H9 (cell line): ENCODE results near the gene ANKMY2. TPM values are rescaled to one million over a fixed set of nuclear protein-coding genes. Genes with fewer than 3 reads are reported as not detected.

Source experiments
- DNase-seq: peaks from one replicate; pipeline ENCODE4 v3.0.0-alpha.2; 2017
- H2AFZ ChIP-seq: one replicate; pipeline ENCODE4 v1.6.1; 2013; ENCODE audit warnings: mild to moderate bottlenecking, low read length, control low read depth, moderate library complexity
- H2AK5ac ChIP-seq: 2 replicates; pipeline ENCODE4 v1.6.1; 2013; ENCODE audit warnings: low read length, control low read depth, mixed read lengths; ENCODE audit not compliant: insufficient read length
- H2BK120ac ChIP-seq: one replicate; pipeline ENCODE4 v1.6.1; 2013; ENCODE audit warnings: low read depth, mild to moderate bottlenecking, low read length, control low read depth, inconsistent platforms; ENCODE audit not compliant: poor library complexity, severe bottlenecking
- H2BK12ac ChIP-seq: 2 replicates; pipeline ENCODE4 v1.6.1; 2013; ENCODE audit warnings: low read length, control low read depth, mixed read lengths, low read depth; ENCODE audit not compliant: insufficient read length
- H2BK15ac ChIP-seq: 2 replicates; pipeline ENCODE4 v1.6.1; 2013; ENCODE audit warnings: low read depth, low read length, control low read depth
- H2BK20ac ChIP-seq: one replicate; pipeline ENCODE4 v1.6.1; 2013; ENCODE audit warnings: low read depth, mild to moderate bottlenecking, low read length, control low read depth, inconsistent platforms; ENCODE audit not compliant: poor library complexity, severe bottlenecking
- H2BK5ac ChIP-seq: 2 replicates; pipeline ENCODE4 v1.6.1; 2013; ENCODE audit warnings: low read length, control low read depth, mixed read lengths; ENCODE audit not compliant: insufficient read length
- H3K14ac ChIP-seq: 2 replicates; pipeline ENCODE4 v1.6.1; 2013; ENCODE audit warnings: low read length, control low read depth; ENCODE audit not compliant: insufficient read depth
- H3K18ac ChIP-seq: 2 replicates; pipeline ENCODE4 v1.6.1; 2013; ENCODE audit warnings: low read depth, mild to moderate bottlenecking, mixed read lengths, low read length, control low read depth; ENCODE audit not compliant: insufficient read length
- H3K23ac ChIP-seq: 2 replicates; pipeline ENCODE4 v1.6.1; 2013; ENCODE audit warnings: low read length, control low read depth, mixed read lengths, low read depth; ENCODE audit not compliant: insufficient read length
- H3K23me2 ChIP-seq: 2 replicates; pipeline ENCODE4 v1.6.1; 2013; ENCODE audit warnings: low read depth, mild to moderate bottlenecking, mixed read lengths, low read length, control low read depth; ENCODE audit not compliant: insufficient read length, poor library complexity, severe bottlenecking
- H3K27ac ChIP-seq: 2 replicates; pipeline ENCODE4 v1.5.1; 2013; ENCODE audit warnings: low read length, control low read depth, mixed read lengths, low read depth; ENCODE audit not compliant: insufficient read length
- H3K27me3 ChIP-seq: 2 replicates; pipeline ENCODE4 v1.6.1; 2013; ENCODE audit warnings: low read length, control low read depth, inconsistent platforms; ENCODE audit not compliant: insufficient read depth
- H3K4ac ChIP-seq: 2 replicates; pipeline ENCODE4 v1.6.1; 2013; ENCODE audit warnings: low read depth, mild to moderate bottlenecking, control low read depth, inconsistent platforms, low read length, moderate library complexity
- H3K4me1 ChIP-seq: 2 replicates; pipeline ENCODE4 v1.6.1; 2013; ENCODE audit warnings: low read length, control low read depth, inconsistent platforms; ENCODE audit not compliant: insufficient read depth
- H3K4me2 ChIP-seq: 2 replicates; pipeline ENCODE4 v1.6.1; 2013; ENCODE audit warnings: low read length, control low read depth, mixed read lengths; ENCODE audit not compliant: insufficient read length, insufficient read depth
- H3K56ac ChIP-seq: 2 replicates; pipeline ENCODE4 v1.6.1; 2013; ENCODE audit warnings: low read depth, mild to moderate bottlenecking, mixed read lengths, low read length, control low read depth; ENCODE audit not compliant: insufficient read length
- H3K79me1 ChIP-seq: 2 replicates; pipeline ENCODE4 v1.6.1; 2013; ENCODE audit warnings: low read depth, mild to moderate bottlenecking, moderate library complexity, low read length, control low read depth, inconsistent platforms; ENCODE audit not compliant: insufficient read depth, poor library complexity, severe bottlenecking
- H3K79me2 ChIP-seq: 2 replicates; pipeline ENCODE4 v1.6.1; 2013; ENCODE audit warnings: low read length, control low read depth, inconsistent platforms; ENCODE audit not compliant: insufficient read depth
- H3K9ac ChIP-seq: 2 replicates; pipeline ENCODE4 v1.6.1; 2013; ENCODE audit warnings: low read length, control low read depth, mixed read lengths; ENCODE audit not compliant: insufficient read length; ENCODE audit errors: extremely low read depth
- H3K9me3 ChIP-seq: one replicate; pipeline ENCODE4 v1.6.1; 2013; ENCODE audit warnings: low read depth, low read length, inconsistent platforms; ENCODE audit not compliant: control insufficient read depth
- H3T11ph ChIP-seq: one replicate; pipeline ENCODE4 v1.6.1; 2013; ENCODE audit warnings: mild to moderate bottlenecking, low read length, control low read depth, inconsistent platforms
- H4K20me1 ChIP-seq: one replicate; pipeline ENCODE4 v1.6.1; 2013; ENCODE audit not compliant: control insufficient read depth, insufficient read length, insufficient read depth
- H4K5ac ChIP-seq: 2 replicates; pipeline ENCODE4 v1.6.1; 2013; ENCODE audit warnings: low read depth, mild to moderate bottlenecking, mixed read lengths, low read length, control low read depth; ENCODE audit not compliant: insufficient read length
- H4K8ac ChIP-seq: replicated peaks from 2 replicates; pipeline ENCODE4 v1.6.1; 2013; ENCODE audit warnings: low read length, control low read depth, mixed read lengths, low read depth; ENCODE audit not compliant: insufficient read length
- H4K91ac ChIP-seq: 2 replicates; pipeline ENCODE4 v1.6.1; 2013; ENCODE audit warnings: low read depth, mild to moderate bottlenecking, moderate library complexity, mixed read lengths, low read length, control low read depth; ENCODE audit not compliant: insufficient read length
- H3K27ac Mint-ChIP-seq, 3 experiments: 2 replicates in 2 of 3; 3 replicates in 1 of 3; pipeline ENCODE4 v1.8.0; 2020 to 2021; ENCODE audit warnings: mixed read lengths in 3 of 3, mild to moderate bottlenecking in 1 of 3, moderate library complexity in 1 of 3
- H3K27me3 Mint-ChIP-seq: 2 replicates; pipeline ENCODE4 v1.8.0; 2021; ENCODE audit warnings: low read depth, mild to moderate bottlenecking, moderate library complexity, mixed read lengths
- H3K36me3 Mint-ChIP-seq, 3 experiments: 2 replicates in 2 of 3; 3 replicates in 1 of 3; pipeline ENCODE4 v1.8.0; 2020 to 2021; ENCODE audit warnings: low read depth in 3 of 3, mixed read lengths in 3 of 3; ENCODE audit not compliant: insufficient read depth in 1 of 3
- H3K4me1 Mint-ChIP-seq, 2 experiments: 2 replicates each; pipeline ENCODE4 v1.8.0; 2020; ENCODE audit warnings: mixed read lengths in 2 of 2
- H3K4me3 Mint-ChIP-seq, 2 experiments: 2 replicates in 1 of 2; 3 replicates in 1 of 2; pipeline ENCODE4 v1.8.0; 2020 to 2021; ENCODE audit warnings: mild to moderate bottlenecking in 2 of 2, mixed read lengths in 2 of 2, moderate library complexity in 1 of 2
- H3K9me3 Mint-ChIP-seq, 2 experiments: 2 replicates in 1 of 2; 3 replicates in 1 of 2; pipeline ENCODE4 v1.8.0; 2020; ENCODE audit warnings: mild to moderate bottlenecking in 2 of 2, mixed read lengths in 2 of 2, moderate library complexity in 1 of 2
- WGBS: extraction: QIAGEN DNeasy Blood & Tissue Kit; methylation state at CpG from one replicate; pipeline ENCODE4 v1.1.7; 2013; ENCODE audit warnings: missing lambda C conversion rate, low lambda C conversion rate, mixed read lengths; ENCODE audit not compliant: insufficient read length; ENCODE audit errors: extremely low coverage; 5-methylcytosine and 5-hydroxymethylcytosine counted together
- total RNA-seq: library from RNA; stranded (reverse); gene quantifications from 2 replicates; pipeline ENCODE4 v1.2.1, GENCODE V29; 2021
- TF ChIP-seq, protein P1 (sequence below): fragments of 200-600 bp; sonication (generic); conservative IDR thresholded peaks from 3 replicates; pipeline ENCODE4 v1.8.0; 2021; ENCODE audit warnings: antibody characterized with exemption, mild to moderate bottlenecking

ANKMY2 gene
- total RNA-seq, 1 experiment from 2014 or later: 12.7 TPM

DNA sequence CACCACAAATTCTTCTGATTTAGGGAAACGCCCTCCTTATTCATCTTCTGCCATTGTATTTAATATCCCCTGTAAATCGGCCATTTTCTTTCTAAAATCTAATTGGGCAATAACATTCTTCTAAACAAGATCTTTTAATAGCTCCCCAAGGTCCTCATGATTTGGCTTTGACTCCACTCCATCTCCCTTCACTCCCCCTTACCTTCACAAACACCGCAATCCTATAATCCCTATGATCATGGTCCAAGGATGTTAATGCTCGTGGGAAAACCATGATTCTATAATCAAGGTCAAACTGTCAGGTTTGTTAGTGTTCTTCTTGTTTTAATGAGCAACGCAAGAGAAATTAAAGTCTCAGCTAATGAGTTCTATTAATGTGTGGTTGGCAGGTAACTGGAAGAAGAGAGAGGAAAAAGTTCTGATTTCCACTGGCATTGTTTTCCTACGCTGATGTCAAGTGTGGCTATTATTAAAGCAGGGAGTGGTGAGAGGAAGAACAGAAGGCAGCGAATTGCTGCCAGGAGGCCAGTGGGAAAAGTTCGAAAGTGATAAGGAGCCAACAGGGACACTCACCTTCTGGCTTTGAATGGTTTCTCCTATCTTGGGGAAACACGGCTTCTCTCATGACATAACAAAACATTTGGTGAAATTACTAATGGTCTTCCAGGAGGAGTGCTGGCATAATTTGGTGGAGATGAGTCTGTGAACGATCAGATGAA lies 90.9 kb downstream of the ANKMY2 start:
- H3K4me2 ChIP-seq: no peak overlapping the region
- no peaks in the 10 kb centered on the region for H3K27me3 ChIP-seq
- Mint-ChIP-seq H3K27ac (no peak overlapping the region; a peak in 1 of 7 replicates), H3K27me3 (no peaks in the 10 kb centered on the region), H3K4me1 (no peaks in the 10 kb centered on the region), H3K36me3 (no peaks in the 10 kb centered on the region), H3K4me3 (no peak overlapping the region), H3K9me3 (no peaks in the 10 kb centered on the region)
- DNase-seq: no peak
- H3K9me3 ChIP-seq: no peaks in the 10 kb centered on the region
- H2BK15ac ChIP-seq: no peak overlapping the region
- no peak overlapping the region for H3K23ac ChIP-seq
- H4K91ac ChIP-seq: no peak overlapping the region
- no peak overlapping the region for H3K9ac ChIP-seq
- H4K20me1 ChIP-seq: no peaks in the 10 kb centered on the region
- no peak overlapping the region for H3K14ac ChIP-seq
- no peak overlapping the region for H2BK20ac ChIP-seq
- H3K4ac ChIP-seq: no peak overlapping the region
- no peak overlapping the region for H2AFZ ChIP-seq
- no peak overlapping the region for H2BK12ac ChIP-seq
- H4K8ac ChIP-seq: no peak overlapping the region
- H2BK5ac ChIP-seq: no peak overlapping the region
- H2AK5ac ChIP-seq: no peak overlapping the region
- H3T11ph ChIP-seq: no peak overlapping the region
- TF ChIP-seq, protein P1, sequence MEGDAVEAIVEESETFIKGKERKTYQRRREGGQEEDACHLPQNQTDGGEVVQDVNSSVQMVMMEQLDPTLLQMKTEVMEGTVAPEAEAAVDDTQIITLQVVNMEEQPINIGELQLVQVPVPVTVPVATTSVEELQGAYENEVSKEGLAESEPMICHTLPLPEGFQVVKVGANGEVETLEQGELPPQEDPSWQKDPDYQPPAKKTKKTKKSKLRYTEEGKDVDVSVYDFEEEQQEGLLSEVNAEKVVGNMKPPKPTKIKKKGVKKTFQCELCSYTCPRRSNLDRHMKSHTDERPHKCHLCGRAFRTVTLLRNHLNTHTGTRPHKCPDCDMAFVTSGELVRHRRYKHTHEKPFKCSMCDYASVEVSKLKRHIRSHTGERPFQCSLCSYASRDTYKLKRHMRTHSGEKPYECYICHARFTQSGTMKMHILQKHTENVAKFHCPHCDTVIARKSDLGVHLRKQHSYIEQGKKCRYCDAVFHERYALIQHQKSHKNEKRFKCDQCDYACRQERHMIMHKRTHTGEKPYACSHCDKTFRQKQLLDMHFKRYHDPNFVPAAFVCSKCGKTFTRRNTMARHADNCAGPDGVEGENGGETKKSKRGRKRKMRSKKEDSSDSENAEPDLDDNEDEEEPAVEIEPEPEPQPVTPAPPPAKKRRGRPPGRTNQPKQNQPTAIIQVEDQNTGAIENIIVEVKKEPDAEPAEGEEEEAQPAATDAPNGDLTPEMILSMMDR: no peak
- no peak overlapping the region for H3K27ac ChIP-seq
- no peak overlapping the region for H2BK120ac ChIP-seq
- H3K4me1 ChIP-seq: no peaks in the 10 kb centered on the region; the same call in 1 of the 2 replicates
- no peaks in the 10 kb centered on the region for H3K23me2 ChIP-seq
- no peak overlapping the region for H3K18ac ChIP-seq
- no peak overlapping the region for H3K56ac ChIP-seq
- no peak overlapping the region for H4K5ac ChIP-seq
- H3K79me1 ChIP-seq: no peaks in the 10 kb centered on the region
- H3K79me2 ChIP-seq: no peaks in the 10 kb centered on the region
- WGBS: no CpG with 5 or more reads among the region's 10 CpGs
